EH (cell line): ENCODE results near the gene FEM1A.
"Not testable (repeated sequence)": the region's sequence is repeated elsewhere in the genome, so short reads cannot be mapped to it uniquely, and the experiment has no call there.

Experiments used
- DNase-seq: peaks from one replicate; pipeline ENCODE4 v3.0.0-alpha.2; 2015; ENCODE audit warnings: low read depth

The FEM1A gene

GRCh38 chr19:4811328-4812131 lies 20.0 kb downstream of the FEM1A start:
- peak; percentile 69 for DNase-seq

GRCh38 chr19:4814625-4815425 lies 23.3 kb downstream of the FEM1A start:
- peak; percentile 83 for DNase-seq

DNA sequence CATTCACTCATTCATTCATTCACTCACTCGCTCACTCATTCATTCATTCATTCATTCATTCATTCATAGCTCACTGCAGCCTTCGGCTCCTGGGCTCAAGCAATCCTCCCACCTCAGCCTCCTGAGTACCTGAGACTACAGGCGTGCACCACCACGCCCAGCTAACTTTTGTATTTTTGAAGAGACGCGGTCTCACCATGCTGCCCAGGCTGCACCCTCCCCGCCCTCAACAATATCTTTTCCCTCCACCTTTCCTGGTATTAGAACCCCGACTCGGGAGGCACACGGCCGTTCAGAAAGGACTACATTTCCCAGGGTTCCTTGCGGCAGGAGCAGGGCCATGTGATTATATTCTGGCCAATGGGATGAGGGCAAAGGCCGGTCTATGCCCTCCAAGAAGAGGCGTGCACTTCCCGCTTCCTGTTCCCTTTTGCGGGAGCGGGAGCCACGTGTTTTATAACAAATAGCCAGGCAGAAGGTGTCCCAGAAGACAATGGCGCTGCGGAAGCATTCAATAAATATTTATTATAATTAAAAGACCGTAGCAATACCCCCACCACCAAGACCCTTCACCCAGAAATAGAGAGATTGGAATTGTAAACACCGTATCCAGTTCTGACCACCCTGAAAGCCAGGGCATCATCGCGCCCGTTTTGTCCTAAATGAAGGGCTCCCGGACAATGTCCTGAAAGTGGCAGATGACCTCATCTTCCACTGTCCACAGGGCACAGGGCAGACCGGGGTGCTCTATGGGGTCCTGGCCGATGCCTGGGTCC lies 24.1 kb downstream of the FEM1A start:
- peak; percentile 94 for DNase-seq

GRCh38 chr19:4816202-4816949 lies 24.8 kb downstream of the FEM1A start:
- no peak for DNase-seq

DNA sequence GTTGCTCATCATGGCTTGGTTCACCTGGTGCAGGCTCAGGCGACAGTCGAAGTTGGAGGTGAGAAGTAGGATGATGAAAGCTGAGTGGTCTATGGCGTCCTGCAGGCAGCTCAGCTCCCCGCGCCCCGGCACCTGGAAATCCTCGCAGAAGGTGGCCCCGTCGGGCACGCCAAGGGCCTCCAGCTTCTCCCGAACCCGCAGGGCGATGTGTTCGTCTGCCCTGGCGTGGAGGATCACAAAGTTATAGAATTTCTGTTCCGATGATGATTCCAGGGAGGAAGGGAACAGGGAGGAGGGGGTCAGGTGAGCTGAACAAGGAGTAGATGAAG lies 25.4 kb downstream of the FEM1A start:
- no peak for DNase-seq

- DNase-seq = no peak
Observed at GRCh38 chr19:4817467-4818277, 26.1 kb downstream of the FEM1A start.

DNA sequence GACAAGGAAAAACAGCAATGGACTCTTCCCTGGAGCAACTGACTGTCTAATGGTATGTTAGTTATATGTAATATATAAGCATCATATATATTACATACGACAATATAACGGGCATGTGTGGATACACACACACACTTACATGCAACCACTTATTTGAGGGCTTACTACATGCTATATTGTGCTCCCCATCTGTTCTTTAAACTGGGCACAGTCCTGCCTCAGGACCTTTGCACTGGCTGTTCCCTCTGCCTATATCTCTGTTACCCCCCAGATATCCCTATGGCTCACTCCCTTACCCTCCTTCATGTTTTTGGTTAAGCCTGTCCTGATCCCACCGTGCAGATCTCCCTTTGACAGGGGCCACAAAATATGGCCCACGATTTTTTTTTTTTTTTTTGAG lies 29.7 kb downstream of the FEM1A start:
- DNase-seq = no peak

- DNase-seq = not testable (repeated sequence)
Observed at GRCh38 chr19:4822354-4822753, 30.8 kb downstream of the FEM1A start.

GRCh38 chr19:4823577-4823976 lies 32.0 kb downstream of the FEM1A start:
- DNase-seq = no peak

GRCh38 chr19:4829001-4829712 lies 37.6 kb downstream of the FEM1A start:
- DNase-seq = no peak

- no peak for DNase-seq
Observed at GRCh38 chr19:4830332-4830731, 38.8 kb downstream of the FEM1A start.

DNA sequence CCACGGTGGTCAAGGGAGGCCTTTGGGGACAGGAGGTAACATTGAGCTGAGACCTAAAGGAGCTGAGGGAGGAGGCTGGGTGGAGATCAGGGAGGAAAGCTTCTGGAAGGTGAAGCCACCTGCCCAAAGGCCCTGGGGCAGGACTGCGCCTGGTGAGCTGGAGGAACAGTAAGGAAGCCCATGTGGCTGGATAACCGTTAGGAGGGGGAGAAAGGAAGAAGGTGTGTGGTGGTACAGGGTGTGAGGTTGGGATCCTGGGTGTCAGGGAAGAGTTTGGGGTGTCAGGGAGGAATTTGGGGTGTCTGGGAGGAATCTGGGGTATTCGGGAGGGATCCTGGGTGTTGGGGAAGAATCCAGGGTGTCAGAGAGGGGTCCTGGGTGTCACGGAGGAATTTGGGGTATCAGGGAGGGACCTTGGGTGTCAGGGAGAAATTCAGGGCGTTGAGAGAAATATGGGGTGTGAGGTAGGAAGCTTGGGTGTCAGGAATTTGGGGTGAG lies 39.3 kb downstream of the FEM1A start:
- DNase-seq = no peak

- DNase-seq = peak; percentile 67
Observed at GRCh38 chr19:4831304-4831978, 39.9 kb downstream of the FEM1A start, which contains the start of gene TICAM1. TSS of gene TICAM1 (minus strand) at chr19:4831712. CDS start at chr19:4818377, 13,335 bp downstream.

GRCh38 chr19:4831979-4832340 lies 40.4 kb downstream of the FEM1A start:
- not testable (repeated sequence) for DNase-seq

GRCh38 chr19:4832776-4833175 lies 41.2 kb downstream of the FEM1A start:
- no peak for DNase-seq

DNA sequence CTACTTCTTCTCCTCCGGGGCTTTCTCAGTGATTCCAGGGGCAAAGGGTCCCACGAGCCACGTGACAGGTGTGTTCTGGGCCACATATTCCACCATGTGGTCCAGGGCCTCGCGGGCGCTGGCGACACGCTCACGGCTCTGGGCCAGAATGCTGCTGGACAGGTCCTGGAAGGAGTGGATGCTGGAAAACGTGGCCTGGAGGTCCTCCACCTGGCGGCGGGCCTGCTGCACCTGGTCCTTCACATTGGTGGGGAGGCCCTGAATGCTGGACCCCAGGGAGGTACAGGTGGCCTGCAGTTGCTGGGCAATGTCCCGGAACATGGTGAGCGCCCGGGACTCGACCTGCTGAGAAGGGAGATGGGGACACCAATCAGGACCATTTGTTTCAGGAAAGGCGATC lies 47.7 kb downstream of the FEM1A start:
- no peak for DNase-seq

DNA sequence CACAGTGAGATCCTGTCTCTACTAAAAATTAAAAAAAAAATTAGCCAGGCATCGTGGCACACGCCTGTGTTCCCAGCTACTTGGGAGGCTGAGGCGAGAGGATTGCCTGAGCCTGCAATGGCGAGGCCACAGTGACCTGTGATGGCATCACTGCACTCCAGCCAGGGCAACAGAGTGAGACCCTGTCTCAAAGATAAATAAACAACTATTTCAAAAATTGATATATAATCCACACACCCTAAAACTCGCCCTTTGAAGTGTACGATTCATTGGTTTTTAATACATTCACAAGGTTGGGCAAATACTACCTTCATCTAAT lies 52.1 kb downstream of the FEM1A start:
- DNase-seq = no peak

GRCh38 chr19:4844348-4845179 lies 53.0 kb downstream of the FEM1A start:
- peak; percentile 18 for DNase-seq

- peak; percentile 87 for DNase-seq
Observed at GRCh38 chr19:4845975-4846374, 54.4 kb downstream of the FEM1A start.
